ENCODE data around the gene VSIG8. TPM values are rescaled to one million over a fixed set of nuclear protein-coding genes. Genes with fewer than 3 reads are reported as not detected.

Gene VSIG8
- total and polyA plus RNA-seq, 2 of the 8 experiments (the other 6 are each of a cell fraction or from before 2014, with no cell fraction given) = not detected

DNA sequence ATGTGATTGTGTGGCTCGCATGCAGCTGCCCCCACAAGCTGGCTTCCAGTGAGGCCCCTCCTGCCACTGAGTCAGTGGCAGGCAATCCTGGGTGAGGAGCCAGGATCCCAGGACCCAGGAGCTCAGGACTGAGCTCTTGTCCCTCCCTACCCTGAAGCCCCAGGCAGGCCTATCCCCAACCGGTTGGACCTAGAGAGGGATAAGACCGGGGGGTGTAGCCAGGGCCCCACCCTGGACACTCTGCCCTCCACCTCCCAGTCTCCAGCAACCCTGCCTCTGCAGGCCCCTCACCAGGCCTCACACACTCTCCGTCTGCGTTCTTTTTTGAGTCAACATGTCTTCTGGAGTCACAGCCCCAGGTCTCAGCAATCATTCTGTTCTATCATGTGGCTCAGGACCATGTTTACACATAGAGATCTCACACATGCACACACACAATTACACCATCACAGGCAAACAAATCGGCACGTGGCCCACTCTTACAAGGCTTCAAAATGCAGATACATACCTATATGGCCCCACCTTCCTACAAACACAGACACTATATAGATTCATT is 2.6 kb downstream of the VSIG8 start:
- Histone ChIP-seq H4K91ac (replicated peaks; ENCODE audit: insufficient read length, low read length) (no peak overlapping the region), H3K27me3 (replicated peaks in 1 of 4; ENCODE audit: control insufficient read depth in 3 of 4, extremely low read depth in 1 of 4, insufficient read depth in 3 of 4, low read length in 3 of 4) (peaks cover 4 to 16% (median 14%) of the 10 kb centered on the region in 4 experiments), H3K4me1 (replicated peaks in 1 of 4; ENCODE audit: control insufficient read depth in 3 of 4, insufficient read depth in 4 of 4, low read length in 3 of 4) (peaks cover 0 to 2% (median 0%) of the 10 kb centered on the region in 4 experiments; a peak in 2 of 7 replicates), H2BK5ac (ENCODE audit: low read depth, low read length) (no peak overlapping the region), H3K18ac (ENCODE audit: extremely low read depth, low read length) (no peak overlapping the region), H3K56ac (replicated peaks; ENCODE audit: insufficient read length, low read depth, low read length) (no peak overlapping the region), H2BK15ac (ENCODE audit: low read length) (0 out of 2 replicates have a peak overlapping the region, but pooled peaks have one; percentile 19), H3K9me3 (ENCODE audit: insufficient read depth in 2 of 2, low read depth in 1 of 2, low read length in 1 of 2) (no peaks in the 10 kb centered on the region; a peak in 1 of 4 replicates), H3K79me2 (ENCODE audit: control insufficient read depth in 1 of 2, insufficient read depth in 2 of 2, low read length in 2 of 2) (no peaks in the 10 kb centered on the region), H3K27ac (ENCODE audit: low read depth, low read length) (no peak overlapping the region), H3K79me1 (ENCODE audit: low read depth, low read length) (no peaks in the 10 kb centered on the region), H3K4ac (replicated peaks; ENCODE audit: insufficient read length, low read depth, low read length) (no peak overlapping the region), H3K36me3 (ENCODE audit: control insufficient read depth in 2 of 4, insufficient read depth in 4 of 4, low read length in 3 of 4) (no peaks in the 10 kb centered on the region), H3K9ac (replicated peaks in 1 of 4; ENCODE audit: extremely low read depth in 1 of 4, low read depth in 3 of 4, low read length in 3 of 4) (no peak overlapping the region), H2BK12ac (ENCODE audit: low read depth, low read length) (0 out of 2 replicates have a peak overlapping the region, but pooled peaks have one; percentile 17), H3K4me2 (ENCODE audit: insufficient read depth in 1 of 2, low read depth in 2 of 2, low read length in 2 of 2) (no peak overlapping the region), H4K5ac (ENCODE audit: insufficient read length, low read depth, low read length) (no peak overlapping the region), H2AK5ac (ENCODE audit: low read depth, low read length) (no peak overlapping the region), H3K14ac (ENCODE audit: insufficient read length) (no peak overlapping the region), H3K23ac (ENCODE audit: insufficient read length) (no peak overlapping the region), H3K4me3 (ENCODE audit: extremely low read depth in 1 of 4, insufficient read depth in 2 of 4, low read depth in 3 of 4, low read length in 4 of 4) (no peak overlapping the region), H4K8ac (ENCODE audit: extremely low read depth, insufficient read depth, low read length) (no peak overlapping the region), H4K20me1 (replicated peaks in 1 of 2; ENCODE audit: control insufficient read depth in 1 of 2, insufficient read depth in 2 of 2, low read length in 2 of 2) (no peaks in the 10 kb centered on the region), H2BK120ac (replicated peaks; ENCODE audit: low read depth, low read length) (no peak overlapping the region), H2BK20ac (ENCODE audit: low read length) (no peak overlapping the region), H2AFZ (ENCODE audit: low read length) (no peak overlapping the region), H3K23me2 (ENCODE audit: low read depth, low read length) (peaks cover 2% of the 10 kb centered on the region; the same call in 1 of the 2 replicates)
- ChIA-PET CTCF (ENCODE audit: partially characterized antibody) (interaction anchor here (1.0 to 14.8 kb wide), 3 partner anchors 8 to 60 kb away, joined by 4 to 111 read pairs (median 21); no protein-coding TSS in a partner anchor), POLR2A (ENCODE audit: partially characterized antibody) (no interaction called here)
- DNase-seq (ENCODE audit: low read depth in 1 of 2, low spot score in 2 of 2) (no peak), FAIRE-seq (no peak)
- 76% methylated on average over 7 of the region's 7 CpGs; no CpG with 5 or more reads in 1 of the 2 experiments for WGBS, 2 experiments (ENCODE audit: extremely low coverage in 1 of 2, insufficient coverage in 1 of 2, insufficient read length in 1 of 2, insufficient replicate concordance in 2 of 2, low coverage in 1 of 2, low lambda C conversion rate in 2 of 2, missing lambda C conversion rate in 1 of 2)
- TF ChIP-seq USF2 (IDR thresholded peaks at IDR 0.05; ENCODE audit: low read length) = no peak
- no peak for TF ChIP-seq ATF2 (IDR thresholded peaks at IDR 0.05; ENCODE audit: low read length)
- TF ChIP-seq JUND (IDR thresholded peaks at IDR 0.05; ENCODE audit: low read length) = no peak
- TF ChIP-seq GTF2F1 (IDR thresholded peaks at IDR 0.05; ENCODE audit: borderline replicate concordance, low read depth, low read length) = no peak
- no peak for TF ChIP-seq YY1 (IDR thresholded peaks at IDR 0.05; ENCODE audit: low read depth, low read length)
- TF ChIP-seq CTCF (IDR thresholded peaks at IDR 0.05; ENCODE audit: control extremely low read depth in 1 of 3, insufficient read depth in 1 of 3, low read depth in 1 of 3, low read length in 3 of 3) = no peak
- no peak for TF ChIP-seq SIX5 (IDR thresholded peaks at IDR 0.05; ENCODE audit: low read depth, low read length)
- TF ChIP-seq BCL11A (IDR thresholded peaks at IDR 0.05; ENCODE audit: low read depth in 2 of 2, low read length in 2 of 2) = no peak
